ENCODE measurements around the gene USE1. TPM values are rescaled to one million over a fixed set of nuclear protein-coding genes. Genes with fewer than 3 reads are reported as not detected.
A peak's percentile ranks its signal among the peaks of the same experiment; 100 is the strongest.

USE1 gene
- total and polyA plus RNA-seq, 9 of the 15 experiments (the other 6 are each of a cell fraction or from before 2014, with no cell fraction given), result 17.3 to 52.4 (median 34.0) TPM

- TF ChIP-seq PRMT5 (CRISPR knock-in tag; IDR thresholded peaks at IDR 0.05), result no peak
- TF ChIP-seq CBFA2T3 (IDR thresholded peaks at IDR 0.05), result no peak
- no peak for TF ChIP-seq MCM2 (IDR thresholded peaks at IDR 0.05; ENCODE audit: low read depth)
- peak; percentile 76; the same call in 1 of the 2 replicates for TF ChIP-seq VEZF1 (CRISPR knock-in tag; IDR thresholded peaks at IDR 0.05)
- TF ChIP-seq PYGO2 (tag; IDR thresholded peaks at IDR 0.05), result no peak
- TF ChIP-seq ETS1 (conservative IDR thresholded peaks at IDR 0.05; ENCODE audit: control insufficient read depth, low read depth, low read length), result no peak
- TF ChIP-seq BRF1 (IDR thresholded peaks at IDR 0.05; ENCODE audit: borderline replicate concordance, extremely low read depth, insufficient read length), result no peak
- no peak for TF ChIP-seq TAF1 (IDR thresholded peaks at IDR 0.05; ENCODE audit: control insufficient read depth, extremely low read depth, insufficient read depth, low read length, severe bottlenecking)
- TF ChIP-seq ZBTB7A (IDR thresholded peaks at IDR 0.05; ENCODE audit: borderline replicate concordance, control insufficient read depth, low read depth, low read length), result peak; percentile 75; the same call in 1 of the 2 replicates
- TF ChIP-seq CGGBP1 (CRISPR knock-in tag; IDR thresholded peaks at IDR 0.05), result no peak
- no peak for TF ChIP-seq COPS2 (conservative IDR thresholded peaks at IDR 0.05)
- TF ChIP-seq IRF1 (CRISPR knock-in tag; IDR thresholded peaks at IDR 0.05; ENCODE audit: borderline replicate concordance), result no peak
- TF ChIP-seq ZNF766 (CRISPR knock-in tag; conservative IDR thresholded peaks at IDR 0.05), result no peak
- no peak for TF ChIP-seq MAFK (IDR thresholded peaks at IDR 0.05; ENCODE audit: low read length)
- TF ChIP-seq ZNF146 (CRISPR knock-in tag; IDR thresholded peaks at IDR 0.05; ENCODE audit: unreplicated experiment), result no peak
- TF ChIP-seq TFAP4 (CRISPR knock-in tag; IDR thresholded peaks at IDR 0.05; ENCODE audit: borderline replicate concordance), result peak; percentile 17; the same call in 1 of the 2 replicates
- TF ChIP-seq ZNF24 (IDR thresholded peaks at IDR 0.05), result no peak
- TF ChIP-seq E2F8 (IDR thresholded peaks at IDR 0.05; ENCODE audit: low read depth, partially characterized antibody), result no peak
- TF ChIP-seq PML (IDR thresholded peaks at IDR 0.05; ENCODE audit: low read length), result peak; percentile 52; the same call in 1 of the 2 replicates
- no peak for TF ChIP-seq ZNF551 (CRISPR knock-in tag; IDR thresholded peaks at IDR 0.05)
Observed at GRCh38 chr19:17234911-17235299, 19.7 kb downstream of the USE1 start (continued).

Data from K562 (cell line).